PC-9 (cell line): ENCODE measurements around the gene TLR7. TPM values are rescaled to one million over a fixed set of nuclear protein-coding genes. Genes with fewer than 3 reads are reported as not detected.

Experiments
- BruUV-seq: library from RNA; stranded (reverse); fragments of 400-500 nt; replicated peaks from 2 replicates; lab custom pipeline; 2021; lab: Mats Ljungman, UMichigan
- CTCF ChIA-PET: fragments of 300-600 bp; sonication (Branson Sonifier 250); formaldehyde crosslinking; loops from one replicate; lab custom pipeline; 2022; ENCODE audit warnings: antibody characterized with exemption; lab: Charles Lee
- POLR2A ChIA-PET: fragments of 300-600 bp; sonication (Branson Sonifier 250); formaldehyde crosslinking; loops from one replicate; lab custom pipeline; 2022; ENCODE audit warnings: antibody characterized with exemption; ENCODE audit not compliant: unreplicated experiment; lab: Charles Lee
- DNase-seq, 2 experiments: peaks; one replicate each; pipeline versions ENCODE4 v3.0.0 to v3.0.0-alpha.2; 2015 to 2022; ENCODE audit warnings: mixed read lengths in 1 of 2
- H2AFZ ChIP-seq: fragments of 200-600 bp; sonication (generic); 2 replicates; pipeline ENCODE4 v1.8.1; 2017; ENCODE audit warnings: antibody characterized with exemption
- H3F3A ChIP-seq: fragments of 200-600 bp; sonication (generic); 2 replicates; pipeline ENCODE4 v1.8.1; 2017; ENCODE audit warnings: antibody characterized with exemption, mild to moderate bottlenecking, low read depth; ENCODE audit not compliant: insufficient read depth
- H3K27ac ChIP-seq: fragments of 200-600 bp; sonication (generic); 2 replicates; pipeline ENCODE4 v1.6.1; 2016; ENCODE audit warnings: mixed run types
- H3K27me3 ChIP-seq: fragments of 200-600 bp; sonication (generic); 2 replicates; pipeline ENCODE4 v1.6.1; 2016; ENCODE audit warnings: low read depth, mixed run types; ENCODE audit not compliant: insufficient read depth
- H3K36me3 ChIP-seq: fragments of 200-600 bp; sonication (generic); 2 replicates; pipeline ENCODE4 v1.6.1; 2016; ENCODE audit warnings: low read depth, mixed run types
- H3K4me1 ChIP-seq: fragments of 200-600 bp; sonication (generic); replicated peaks from 2 replicates; pipeline ENCODE4 v1.6.1; 2016; ENCODE audit warnings: mixed run types; ENCODE audit not compliant: insufficient read depth
- H3K4me2 ChIP-seq: fragments of 200-600 bp; sonication (generic); 2 replicates; pipeline ENCODE4 v1.6.1; 2017; ENCODE audit warnings: mixed run types
- H3K4me3 ChIP-seq: fragments of 200-600 bp; sonication (generic); 2 replicates; pipeline ENCODE4 v1.6.1; 2016; ENCODE audit warnings: mixed run types
- H3K79me2 ChIP-seq: fragments of 200-600 bp; sonication (generic); 2 replicates; pipeline ENCODE4 v1.6.1; 2017; ENCODE audit warnings: low read depth, mixed run types
- H3K9me2 ChIP-seq: fragments of 200-600 bp; sonication (generic); 2 replicates; pipeline ENCODE4 v1.8.1; 2017; ENCODE audit warnings: mild to moderate bottlenecking; ENCODE audit not compliant: insufficient read depth
- H3K9me3 ChIP-seq: fragments of 200-600 bp; sonication (generic); 2 replicates; pipeline ENCODE4 v1.8.1; 2016; ENCODE audit warnings: low read depth; ENCODE audit not compliant: insufficient read depth
- H4K20me1 ChIP-seq: fragments of 200-600 bp; sonication (generic); 2 replicates; pipeline ENCODE4 v1.8.1; 2017; ENCODE audit not compliant: insufficient read depth
- CTCF ChIP-seq: fragments of 200-600 bp; sonication (generic); conservative IDR thresholded peaks from 2 replicates; pipeline ENCODE4 v1.6.1; 2017; ENCODE audit warnings: mixed run types, antibody characterized with exemption, mild to moderate bottlenecking, moderate library complexity
- EZH2 ChIP-seq: fragments of 200-600 bp; sonication (generic); IDR thresholded peaks from 2 replicates; pipeline ENCODE4 v1.8.0; 2017; ENCODE audit warnings: antibody characterized with exemption, low read depth
- intact Hi-C: fragments of 100-400 bp; cut with micrococcal nuclease; formaldehyde crosslinking; loops from one replicate; pipeline ENCODE4 v1.10.0; 2022; ENCODE audit not compliant: unreplicated experiment
- total RNA-seq: library from RNA; stranded (reverse); gene quantifications from 2 replicates; pipeline ENCODE4 v1.2.3, GENCODE V29; 2021

The TLR7 gene
- total RNA-seq, 1 experiment from 2014 or later = not detected

- H3K4me1 ChIP-seq = no peaks in the 10 kb centered on the region
- BruUV-seq = no TSS peak
- H3K79me2 ChIP-seq = no peaks in the 10 kb centered on the region
- H3K9me3 ChIP-seq = no peaks in the 10 kb centered on the region
- H4K20me1 ChIP-seq = no peaks in the 10 kb centered on the region
- no peak overlapping the region for H2AFZ ChIP-seq
- no peaks in the 10 kb centered on the region for H3K36me3 ChIP-seq
- no peak overlapping the region for H3K4me3 ChIP-seq
- POLR2A ChIA-PET = no interaction called here
- no peak overlapping the region for H3K4me2 ChIP-seq
- H3K27ac ChIP-seq = no peak overlapping the region
- H3F3A ChIP-seq = no peaks in the 10 kb centered on the region
- no peaks in the 10 kb centered on the region for H3K9me2 ChIP-seq
- CTCF ChIA-PET = no interaction called here
- no peak for DNase-seq
- no peaks in the 10 kb centered on the region for H3K27me3 ChIP-seq
- no peak for TF ChIP-seq EZH2
- TF ChIP-seq CTCF = no peak
- intact Hi-C loops = no loop called here
Measured at GRCh38 chrX:12877386-12877785, 10.5 kb downstream of the TLR7 start.

- Histone ChIP-seq H3K4me1 (no peaks in the 10 kb centered on the region), H3K36me3 (no peaks in the 10 kb centered on the region), H3K4me2 (no peak overlapping the region), H3F3A (no peaks in the 10 kb centered on the region), H4K20me1 (no peaks in the 10 kb centered on the region), H3K4me3 (no peak overlapping the region), H2AFZ (no peak overlapping the region), H3K9me3 (no peaks in the 10 kb centered on the region), H3K27me3 (no peaks in the 10 kb centered on the region), H3K9me2 (no peaks in the 10 kb centered on the region), H3K79me2 (no peaks in the 10 kb centered on the region), H3K27ac (no peak overlapping the region)
- TF ChIP-seq EZH2 (no peak), CTCF (no peak)
- DNase-seq = no peak
- ChIA-PET CTCF (no interaction called here), POLR2A (no interaction called here)
- BruUV-seq = no TSS peak
- intact Hi-C loops = no loop called here
Measured at GRCh38 chrX:12878536-12878935, 11.7 kb downstream of the TLR7 start.

GRCh38 chrX:12881914-12882313 is 15.0 kb downstream of the TLR7 start:
- no peaks in the 10 kb centered on the region for H3K4me1 ChIP-seq
- no peak overlapping the region for H3K4me2 ChIP-seq
- H3K27ac ChIP-seq = no peak overlapping the region
- no peaks in the 10 kb centered on the region for H3K36me3 ChIP-seq
- H3F3A ChIP-seq = no peaks in the 10 kb centered on the region
- no peaks in the 10 kb centered on the region for H3K9me3 ChIP-seq
- ChIA-PET CTCF (no interaction called here), POLR2A (no interaction called here)
- H3K4me3 ChIP-seq = no peak overlapping the region
- no peaks in the 10 kb centered on the region for H3K9me2 ChIP-seq
- no peaks in the 10 kb centered on the region for H3K79me2 ChIP-seq
- H3K27me3 ChIP-seq = no peaks in the 10 kb centered on the region
- DNase-seq = no peak
- no peak overlapping the region for H2AFZ ChIP-seq
- no TSS peak for BruUV-seq
- intact Hi-C loops = no loop called here
- no peaks in the 10 kb centered on the region for H4K20me1 ChIP-seq
- TF ChIP-seq EZH2 (no peak), CTCF (no peak)
